ACC112 (cell line): ENCODE results near the gene ZFP90.
A peak's percentile ranks its signal among the peaks of the same experiment; 100 is the strongest.
"Not testable (repeated sequence)": the region's sequence is repeated elsewhere in the genome, so short reads cannot be mapped to it uniquely, and the experiment has no call there.

ENCODE experiments used
- H2AFZ ChIP-seq: fragments of 200-600 bp; sonication (generic); one replicate; pipeline ENCODE4 v1.6.0; 2017; ENCODE audit warnings: antibody characterized with exemption, low read length; ENCODE audit not compliant: unreplicated experiment
- H3K27ac ChIP-seq: fragments of 200-600 bp; sonication (generic); 2 replicates; pipeline ENCODE4 v1.5.1; 2014; ENCODE audit warnings: low read depth, mild to moderate bottlenecking, antibody characterized with exemption, low read length, moderate library complexity
- H3K27me3 ChIP-seq: fragments of 200-600 bp; sonication (generic); 2 replicates; pipeline ENCODE4 v1.6.1; 2014; ENCODE audit warnings: mild to moderate bottlenecking, antibody characterized with exemption, low read length, moderate library complexity, mixed read lengths; ENCODE audit not compliant: insufficient read depth
- H3K36me3 ChIP-seq: fragments of 200-600 bp; sonication (generic); 2 replicates; pipeline ENCODE4 v1.6.1; 2016; ENCODE audit warnings: mild to moderate bottlenecking, antibody characterized with exemption, low read length, moderate library complexity, mixed read lengths; ENCODE audit not compliant: insufficient read depth
- H3K4me1 ChIP-seq: fragments of 200-600 bp; sonication (generic); one replicate; pipeline ENCODE4 v1.6.1; 2016; ENCODE audit warnings: low read length, mixed read lengths; ENCODE audit not compliant: insufficient read depth, unreplicated experiment, control insufficient read depth
- H3K4me3 ChIP-seq: fragments of 200-600 bp; sonication (generic); 2 replicates; pipeline ENCODE4 v1.5.1; 2014; ENCODE audit warnings: mild to moderate bottlenecking, low read depth, low read length
- H3K79me2 ChIP-seq: fragments of 200-600 bp; sonication (generic); one replicate; pipeline ENCODE4 v1.6.0; 2016; ENCODE audit warnings: low read length; ENCODE audit not compliant: control insufficient read depth, unreplicated experiment, insufficient read depth

The ZFP90 gene

DNA sequence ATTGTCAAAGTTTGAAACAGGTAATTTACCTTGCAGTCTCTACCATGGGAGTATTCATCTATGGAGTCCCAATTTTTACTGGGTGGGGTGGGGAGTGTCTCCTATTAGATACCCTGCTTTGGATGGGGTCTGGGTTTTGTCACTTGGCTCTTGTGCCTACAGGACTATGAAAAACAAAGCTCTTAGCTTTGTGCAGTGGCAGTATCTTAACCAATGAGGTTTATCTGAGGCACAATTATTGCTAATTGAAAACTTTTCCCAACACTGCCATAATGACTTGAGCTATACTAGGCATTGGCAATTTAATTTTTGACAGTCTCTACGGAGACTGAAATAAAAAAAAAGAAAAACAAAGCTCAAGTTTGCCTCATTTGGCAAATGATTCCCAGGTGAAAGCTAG, 3.8 kb upstream of the ZFP90 start:
- no peak overlapping the region for H2AFZ ChIP-seq
- peaks cover 7% of the 10 kb centered on the region for H3K36me3 ChIP-seq
- H3K79me2 ChIP-seq: peaks cover 7% of the 10 kb centered on the region
- H3K4me3 ChIP-seq: no peak overlapping the region
- H3K27ac ChIP-seq: no peak overlapping the region
- peaks cover 4% of the 10 kb centered on the region for H3K4me1 ChIP-seq
- H3K27me3 ChIP-seq: no peaks in the 10 kb centered on the region

GRCh38 chr16:68539711-68540239, 684 bp downstream of the ZFP90 start:
- Histone ChIP-seq H3K27ac (no peak overlapping the region), H3K79me2 (peaks cover 11% of the 10 kb centered on the region), H3K27me3 (no peaks in the 10 kb centered on the region), H2AFZ (no peak overlapping the region), H3K36me3 (peaks cover 24% of the 10 kb centered on the region; the same call in 1 of the 2 replicates), H3K4me3 (peak overlapping the region; percentile 94), H3K4me1 (no peaks in the 10 kb centered on the region)

DNA sequence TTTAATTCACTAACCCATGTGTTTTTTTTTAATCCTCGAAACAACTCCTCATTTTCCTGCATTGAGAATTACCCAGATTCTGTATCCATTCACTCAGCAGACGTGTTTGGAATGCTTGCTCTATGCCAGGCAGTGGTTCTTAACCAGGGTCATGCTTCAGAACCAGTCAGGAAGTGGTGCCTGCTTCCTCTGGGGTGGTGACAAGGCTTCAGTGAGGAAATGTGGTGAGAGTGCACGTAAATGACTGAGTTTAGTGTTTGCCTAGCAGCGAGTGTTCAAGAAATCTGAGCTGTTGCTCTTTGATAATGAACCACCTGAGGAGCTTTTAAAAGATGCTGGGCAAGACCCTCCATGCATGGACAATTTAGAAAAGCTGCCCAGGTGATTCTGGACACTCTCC, 9.9 kb downstream of the ZFP90 start:
- Histone ChIP-seq H3K4me1 (no peaks in the 10 kb centered on the region), H3K36me3 (peaks cover 78% of the 10 kb centered on the region), H2AFZ (no peak overlapping the region), H3K4me3 (no peak overlapping the region), H3K27ac (no peak overlapping the region), H3K79me2 (peaks cover 9% of the 10 kb centered on the region), H3K27me3 (no peaks in the 10 kb centered on the region)

DNA sequence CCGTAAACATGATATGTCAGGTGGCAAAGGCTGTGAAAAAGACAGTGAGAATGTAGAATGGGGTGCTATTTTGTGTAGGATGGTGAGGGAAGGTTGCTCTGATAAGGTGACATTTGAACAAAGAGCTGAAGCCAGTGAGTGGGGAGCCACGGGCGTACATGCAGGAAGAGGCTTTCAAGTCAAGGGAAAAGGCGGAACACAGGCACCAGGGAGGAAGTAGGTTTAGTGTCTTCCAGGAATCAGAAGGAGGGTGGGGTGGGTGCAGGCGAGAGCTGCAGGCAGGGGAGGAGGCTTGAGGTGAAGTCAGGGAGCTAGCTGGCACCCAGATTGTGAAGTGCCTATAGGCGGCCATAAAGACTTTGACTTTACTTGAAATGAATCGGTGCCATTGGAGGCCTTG, 14.1 kb downstream of the ZFP90 start:
- Histone ChIP-seq H3K27ac (no peak overlapping the region), H3K4me3 (no peak overlapping the region), H3K36me3 (peaks cover 83% of the 10 kb centered on the region), H3K27me3 (no peaks in the 10 kb centered on the region), H2AFZ (no peak overlapping the region), H3K79me2 (peaks cover 9% of the 10 kb centered on the region), H3K4me1 (no peaks in the 10 kb centered on the region)

DNA sequence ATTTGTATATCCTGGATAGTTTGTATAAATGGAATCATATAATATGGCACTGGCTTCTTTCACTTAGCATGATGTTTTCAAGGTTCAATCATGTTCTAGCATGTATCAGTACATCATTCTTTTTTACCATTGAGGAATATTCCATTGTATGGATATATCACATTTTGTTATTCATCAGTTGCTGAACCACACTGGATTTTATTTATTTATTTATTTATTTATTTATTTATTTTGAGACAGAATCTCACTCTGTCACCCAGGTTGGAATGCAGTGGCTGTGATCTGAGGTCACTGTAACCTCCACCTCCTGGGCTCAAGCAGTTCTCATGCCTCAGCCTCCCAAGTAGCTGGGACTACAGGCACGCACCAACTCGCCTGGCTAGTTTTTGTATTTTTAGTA, 21.2 kb downstream of the ZFP90 start:
- not testable (repeated sequence) for H3K27ac ChIP-seq, H3K4me1 ChIP-seq, H3K79me2 ChIP-seq, H3K4me3 ChIP-seq, H2AFZ ChIP-seq, H3K27me3 ChIP-seq
- H3K36me3 ChIP-seq: peaks cover 89% of the 10 kb centered on the region

DNA sequence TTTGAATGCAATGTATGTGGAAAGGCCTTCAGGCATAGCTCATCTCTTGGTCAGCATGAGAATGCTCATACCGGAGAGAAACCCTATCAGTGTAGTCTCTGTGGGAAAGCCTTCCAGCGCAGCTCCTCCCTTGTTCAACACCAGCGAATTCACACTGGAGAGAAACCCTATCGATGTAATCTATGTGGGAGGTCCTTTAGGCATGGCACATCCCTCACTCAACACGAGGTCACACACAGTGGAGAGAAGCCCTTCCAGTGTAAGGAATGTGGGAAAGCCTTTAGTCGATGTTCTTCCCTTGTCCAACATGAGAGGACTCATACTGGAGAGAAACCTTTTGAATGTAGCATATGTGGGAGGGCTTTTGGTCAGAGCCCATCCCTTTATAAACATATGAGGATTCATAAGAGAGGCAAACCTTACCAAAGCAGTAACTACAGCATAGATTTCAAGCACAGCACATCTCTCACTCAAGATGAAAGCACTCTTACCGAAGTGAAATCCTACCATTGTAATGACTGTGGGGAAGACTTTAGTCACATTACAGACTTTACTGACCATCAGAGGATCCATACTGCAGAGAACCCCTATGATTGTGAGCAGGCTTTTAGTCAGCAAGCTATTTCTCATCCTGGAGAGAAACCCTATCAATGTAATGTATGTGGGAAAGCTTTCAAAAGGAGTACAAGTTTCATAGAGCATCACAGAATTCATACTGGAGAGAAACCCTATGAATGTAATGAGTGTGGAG, 24.7 kb downstream of the ZFP90 start:
- Histone ChIP-seq H3K27ac (no peak overlapping the region), H3K79me2 (no peaks in the 10 kb centered on the region), H3K4me1 (no peaks in the 10 kb centered on the region), H2AFZ (no peak overlapping the region), H3K27me3 (no peaks in the 10 kb centered on the region), H3K4me3 (no peak overlapping the region), H3K36me3 (peaks cover 60% of the 10 kb centered on the region)

DNA sequence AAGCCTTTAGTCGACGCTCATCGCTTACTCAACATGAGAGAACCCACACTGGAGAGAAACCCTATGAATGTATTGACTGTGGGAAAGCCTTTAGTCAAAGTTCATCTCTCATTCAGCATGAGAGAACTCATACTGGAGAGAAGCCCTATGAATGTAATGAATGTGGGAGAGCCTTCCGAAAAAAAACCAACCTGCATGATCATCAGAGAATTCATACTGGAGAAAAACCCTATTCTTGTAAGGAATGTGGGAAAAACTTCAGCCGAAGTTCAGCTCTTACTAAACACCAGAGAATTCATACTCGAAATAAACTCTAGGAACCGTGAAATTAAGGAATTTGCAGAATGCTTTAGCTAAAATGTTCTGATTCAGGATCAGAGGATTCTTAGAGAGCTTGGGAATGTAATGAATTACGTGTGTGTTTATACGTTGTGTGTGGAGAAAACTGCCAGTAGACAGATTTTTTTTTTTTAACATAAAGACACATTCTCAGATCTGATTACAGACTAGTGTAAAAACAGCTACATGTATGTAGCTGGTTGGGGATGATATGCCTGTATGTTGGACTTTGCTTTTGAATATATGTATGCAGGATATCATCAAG, 25.4 kb downstream of the ZFP90 start:
- no peak overlapping the region for H2AFZ ChIP-seq
- H3K79me2 ChIP-seq: no peaks in the 10 kb centered on the region
- H3K4me1 ChIP-seq: no peaks in the 10 kb centered on the region
- no peak overlapping the region for H3K27ac ChIP-seq
- no peak overlapping the region for H3K4me3 ChIP-seq
- peaks cover 55% of the 10 kb centered on the region for H3K36me3 ChIP-seq
- no peaks in the 10 kb centered on the region for H3K27me3 ChIP-seq

GRCh38 chr16:68574479-68574878, 35.4 kb downstream of the ZFP90 start:
- Histone ChIP-seq H3K36me3 (no peaks in the 10 kb centered on the region), H3K27ac (no peak overlapping the region), H3K27me3 (no peaks in the 10 kb centered on the region), H3K4me1 (no peaks in the 10 kb centered on the region), H3K4me3 (no peak overlapping the region), H3K79me2 (no peaks in the 10 kb centered on the region), H2AFZ (no peak overlapping the region)

DNA sequence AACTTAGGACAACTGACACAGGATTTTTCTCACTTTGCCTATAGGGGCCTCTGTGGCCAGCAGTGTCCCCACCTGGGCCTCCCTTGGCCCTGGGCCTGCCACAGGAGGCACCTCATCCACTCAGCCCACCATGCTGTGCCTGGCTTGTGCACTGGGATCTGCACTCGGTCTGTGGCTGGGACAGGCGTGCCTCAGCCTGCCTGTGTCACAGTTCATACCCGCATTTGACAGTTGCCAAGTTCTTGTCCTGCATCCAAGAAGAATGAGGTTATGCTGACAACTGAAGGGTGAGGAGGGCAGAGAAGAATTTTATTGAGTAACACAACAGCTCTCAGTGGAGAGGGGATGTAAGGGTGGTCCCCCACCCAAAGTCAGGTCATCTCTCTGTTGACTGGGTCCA, 36.0 kb downstream of the ZFP90 start:
- no peaks in the 10 kb centered on the region for H3K36me3 ChIP-seq
- no peaks in the 10 kb centered on the region for H3K79me2 ChIP-seq
- no peak overlapping the region for H2AFZ ChIP-seq
- no peaks in the 10 kb centered on the region for H3K4me1 ChIP-seq
- H3K27me3 ChIP-seq: no peaks in the 10 kb centered on the region
- H3K27ac ChIP-seq: no peak overlapping the region
- no peak overlapping the region for H3K4me3 ChIP-seq

GRCh38 chr16:68577352-68577853, 38.3 kb downstream of the ZFP90 start:
- no peak overlapping the region for H2AFZ ChIP-seq
- no peak overlapping the region for H3K27ac ChIP-seq
- H3K27me3 ChIP-seq: no peaks in the 10 kb centered on the region
- no peaks in the 10 kb centered on the region for H3K36me3 ChIP-seq
- no peaks in the 10 kb centered on the region for H3K79me2 ChIP-seq
- H3K4me3 ChIP-seq: no peak overlapping the region
- no peaks in the 10 kb centered on the region for H3K4me1 ChIP-seq
